IMR-90 (cell line): ENCODE data around the gene ACIN1.

ENCODE experiments used
- CEBPB ChIP-seq: IDR thresholded peaks from 2 replicates; pipeline ENCODE4 v1.6.1; 2012; ENCODE audit warnings: low read depth, low read length, improper control_type of control experiment
- CHD1 ChIP-seq: IDR thresholded peaks from 2 replicates; pipeline ENCODE4 v1.6.1; 2012; ENCODE audit warnings: low read depth, low read length, improper control_type of control experiment
- CTCF ChIP-seq: conservative IDR thresholded peaks from 2 replicates; pipeline ENCODE4 v1.5.1; 2012; ENCODE audit warnings: mild to moderate bottlenecking, low read depth, low read length, improper control_type of control experiment
- POLR2A ChIP-seq: IDR thresholded peaks from 2 replicates; pipeline ENCODE4 v1.6.1; 2012; ENCODE audit warnings: mild to moderate bottlenecking, low read depth, low read length
- RAD21 ChIP-seq: IDR thresholded peaks from 2 replicates; pipeline ENCODE4 v1.6.1; 2012; ENCODE audit warnings: low read length, improper control_type of control experiment

GRCh38 chr14:23062002-23062401, 32.9 kb downstream of the ACIN1 start:
- TF ChIP-seq CTCF (0 out of 2 replicates have a peak, but pooled peaks have one; percentile 11), POLR2A (no peak), CHD1 (no peak), CEBPB (peak; percentile 80), RAD21 (no peak)
